Heart right ventricle (tissue), 16 donors: ENCODE results near the gene C4orf51. TPM values are rescaled to one million over a fixed set of nuclear protein-coding genes. Genes with fewer than 3 reads are reported as not detected.

Experiments used
- ATAC-seq, 8 donors: fragments of 200-7000 bp; cut with Tn5 transposase; one replicate each; pipeline ENCODE4 v1.9.1; 2020; ENCODE audit warnings: mild to moderate bottlenecking in 8 of 8, moderate library complexity in 8 of 8, moderate number of reproducible peaks in 1 of 8
- DNase-seq, 2 donors: peaks; one replicate each; pipeline ENCODE4 v3.0.0-alpha.2; 2020
- H3K27ac ChIP-seq, 10 donors: fragments of 200-600 bp; sonication (generic) in 2 of 10; one replicate each; pipeline versions ENCODE4 v1.5.0 to v1.8.0; 2020 to 2022; ENCODE audit warnings: mild to moderate bottlenecking in 3 of 10
- H3K27me3 ChIP-seq, 7 donors: fragments of 200-600 bp; one replicate each; pipeline ENCODE4 v1.8.0; 2021 to 2022; ENCODE audit warnings: mild to moderate bottlenecking in 2 of 7
- H3K36me3 ChIP-seq, 9 donors: fragments of 200-600 bp; sonication (generic) in 1 of 9; one replicate each; pipeline versions ENCODE4 v1.5.0 to v1.8.0; 2020 to 2022; ENCODE audit warnings: mild to moderate bottlenecking in 2 of 9
- H3K4me1 ChIP-seq, 9 donors: fragments of 200-600 bp; sonication (generic) in 1 of 9; one replicate each; pipeline versions ENCODE4 v1.5.0 to v1.8.0; 2020 to 2022; ENCODE audit warnings: mild to moderate bottlenecking in 4 of 9
- H3K4me3 ChIP-seq, 10 donors: fragments of 200-600 bp; sonication (generic) in 2 of 10; one replicate each; pipeline versions ENCODE4 v1.5.0 to v1.8.0; 2020 to 2022; ENCODE audit warnings: mild to moderate bottlenecking in 7 of 10, moderate library complexity in 2 of 10
- H3K9me3 ChIP-seq, 11 donors: fragments of 200-600 bp in 10 of 11; sonication (generic) in 2 of 11; one replicate each; pipeline versions ENCODE4 v1.5.0 to v1.8.0; 2013 to 2022; ENCODE audit warnings: mild to moderate bottlenecking in 2 of 11, control low read depth in 1 of 11, moderate library complexity in 1 of 11
- WGBS, 2 donors: extraction: QIAGEN DNeasy Blood & Tissue Kit; methylation state at CpG; one replicate each; pipeline ENCODE4 v1.1.7; 2013; ENCODE audit warnings: inconsistent platforms in 1 of 2; 5-methylcytosine and 5-hydroxymethylcytosine counted together
- intact Hi-C, 10 donors: fragments of 100-400 bp; cut with DNase I; formaldehyde crosslinking; loops; one replicate each; pipeline versions ENCODE4 v1.11.1 to v1.14.2; 2022
- polyA plus RNA-seq, 2 donors: library from polyadenylated mRNA; stranded (reverse); fragments of 200-250 nt; gene quantifications; one replicate each; pipeline ENCODE4 v1.2.3, GENCODE V29; 2013
- total RNA-seq, 10 donors: library from RNA; stranded (reverse); fragmentation: NEBNext Ultra II Directional in 3 of 10; extraction: Animal tissue kit (Norgen Biotek cat#: 25700) in 3 of 10; gene quantifications; one replicate each; pipeline versions ENCODE4 v1.2.1 to v1.2.4, GENCODE V29; 2021 to 2023
- TF ChIP-seq, protein P1 (sequence below), 9 donors: fragments of 200-600 bp; sonication (generic) in 2 of 9; IDR thresholded peaks; one replicate each; pipeline versions ENCODE4 v1.5.0 to v1.8.0; 2021 to 2022; ENCODE audit warnings: antibody characterized with exemption in 9 of 9, mild to moderate bottlenecking in 5 of 9, moderate library complexity in 1 of 9
- donor health status: Arrhythmogenic right ventricular cardiomyopathy.
- donor health status: ischemic (EF 13 %, LVEDD 7.1; RV severe dilation, severe dysfunction).
- donor health status: healthy with polysubstance abuse.
- donor health status: DM: no; HTN: yes; CAD: no.
- donor health status: DM: no; HTN: no; CAD: no.
- donor health status: ischemic (EF 25% LVEDD 6.9; RV normal size, moderate dysfunction).
- donor health status: ischemic (EF 25% LVEDD 5.7; RV mildly dilated, moderate dysfunction).
- donor health status: healthy.
- donor health status: DM: yes; HTN: yes; CAD: no.
- donor health status: Ischemic cardiomyopathy.
- donor health status: ischemic (EF 35%, LVEDD 5.7; RV mildly dilated, moderate dysfunction).
- donor health status: nonischemic (EF 11% LVEDD 7.7; RV severe dilation, severe dysfunction).
- donor health status: DM: yes; HTN: yes; CAD: no.
- donor health status: PGD.
- donor health status: ischemic (EF 29% LVEDD 5.4; RV normal size, mild dysfunction).
- donor health status: nonischemic (EF 23%, LVEDD 6.1; RV moderate dilation, normal function).

Gene C4orf51
- total and polyA plus RNA-seq, 12 donors = not detected

DNA sequence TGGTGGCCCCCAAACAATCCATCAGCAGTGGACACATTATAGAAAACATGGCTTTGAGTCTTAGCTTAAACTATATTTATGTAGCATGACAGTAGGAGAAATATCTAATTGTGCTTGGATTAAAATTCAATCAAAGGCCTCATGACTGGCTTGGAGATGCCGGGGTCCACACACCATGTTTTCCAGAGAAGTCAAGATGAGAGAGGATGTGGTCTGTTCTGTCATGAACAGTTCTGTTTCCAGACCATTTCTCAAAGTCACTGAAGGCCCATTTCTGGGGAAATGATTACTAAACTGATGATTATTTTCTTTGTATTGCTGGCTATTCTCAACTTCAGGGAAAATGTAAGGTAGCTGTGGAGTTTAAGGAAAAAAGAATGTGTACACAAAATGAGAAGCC, 76.3 kb downstream of the C4orf51 start:
- TF ChIP-seq, protein P1, sequence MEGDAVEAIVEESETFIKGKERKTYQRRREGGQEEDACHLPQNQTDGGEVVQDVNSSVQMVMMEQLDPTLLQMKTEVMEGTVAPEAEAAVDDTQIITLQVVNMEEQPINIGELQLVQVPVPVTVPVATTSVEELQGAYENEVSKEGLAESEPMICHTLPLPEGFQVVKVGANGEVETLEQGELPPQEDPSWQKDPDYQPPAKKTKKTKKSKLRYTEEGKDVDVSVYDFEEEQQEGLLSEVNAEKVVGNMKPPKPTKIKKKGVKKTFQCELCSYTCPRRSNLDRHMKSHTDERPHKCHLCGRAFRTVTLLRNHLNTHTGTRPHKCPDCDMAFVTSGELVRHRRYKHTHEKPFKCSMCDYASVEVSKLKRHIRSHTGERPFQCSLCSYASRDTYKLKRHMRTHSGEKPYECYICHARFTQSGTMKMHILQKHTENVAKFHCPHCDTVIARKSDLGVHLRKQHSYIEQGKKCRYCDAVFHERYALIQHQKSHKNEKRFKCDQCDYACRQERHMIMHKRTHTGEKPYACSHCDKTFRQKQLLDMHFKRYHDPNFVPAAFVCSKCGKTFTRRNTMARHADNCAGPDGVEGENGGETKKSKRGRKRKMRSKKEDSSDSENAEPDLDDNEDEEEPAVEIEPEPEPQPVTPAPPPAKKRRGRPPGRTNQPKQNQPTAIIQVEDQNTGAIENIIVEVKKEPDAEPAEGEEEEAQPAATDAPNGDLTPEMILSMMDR (IDR thresholded peaks at IDR 0.05) = no peak
- Histone ChIP-seq H3K9me3 (no peaks in the 10 kb centered on the region), H3K27ac (no peak overlapping the region), H3K4me1 (peaks cover 0 to 6% (median 0%) of the 10 kb centered on the region in 9 donors), H3K27me3 (no peaks in the 10 kb centered on the region), H3K4me3 (no peak overlapping the region), H3K36me3 (peaks cover 0 to 22% (median 8%) of the 10 kb centered on the region in 9 donors)
- intact Hi-C loops = no loop called here
- DNase-seq (no peak), ATAC-seq (no peak)
- 97% methylated on average over 1 of the region's 1 CpG for WGBS, 2 donors

DNA sequence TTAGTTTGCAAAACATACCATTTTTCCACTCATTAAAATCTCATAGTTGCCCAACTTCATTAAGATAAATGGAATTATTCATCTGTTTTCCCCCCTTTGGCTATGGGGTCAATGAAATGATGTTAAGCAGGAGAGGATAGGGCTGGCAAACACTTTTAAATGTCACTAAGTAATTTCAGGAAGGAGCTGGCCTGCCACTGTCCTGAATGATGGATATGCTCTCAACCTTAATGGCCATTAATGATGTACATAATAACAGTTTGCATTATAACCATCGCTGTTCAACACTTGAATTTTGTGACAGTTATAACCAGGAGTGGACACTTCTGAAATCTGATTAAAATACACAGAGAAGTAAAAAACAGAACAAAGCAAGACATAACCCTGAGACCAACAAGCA, 77.2 kb downstream of the C4orf51 start:
- H3K27ac ChIP-seq = no peak overlapping the region

DNA sequence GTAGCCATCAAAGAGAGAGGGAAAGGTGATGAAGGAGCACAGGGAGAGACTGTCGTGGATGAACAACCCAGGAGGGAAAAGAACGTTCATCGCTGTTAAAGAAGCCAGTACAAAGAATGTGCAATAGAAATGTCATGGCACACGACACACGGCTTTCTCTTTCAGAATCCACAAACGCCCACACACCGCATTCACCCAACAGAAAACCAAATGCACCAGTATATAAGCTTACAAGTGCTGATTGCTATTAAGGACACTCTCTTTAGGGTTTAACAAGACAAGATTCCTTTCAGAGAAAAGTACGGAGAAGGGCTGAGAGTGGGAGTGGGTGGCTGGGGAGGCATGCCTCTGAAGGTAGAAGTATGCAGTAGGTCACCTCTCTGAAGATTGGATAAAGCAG, 80.2 kb downstream of the C4orf51 start:
- 96 to 98% methylated on average over 8 of the region's 8 CpGs for WGBS, 2 donors
- TF ChIP-seq, protein P1 (IDR thresholded peaks at IDR 0.05) = no peak
- intact Hi-C loops = loop anchor here in 1 of 10 donors (10.0 kb wide), 1 partner anchor 115 kb away; no protein-coding TSS in a partner anchor
- no peak for ATAC-seq
- H3K27me3 ChIP-seq = no peaks in the 10 kb centered on the region
- peaks cover 0 to 53% (median 16%) of the 10 kb centered on the region in 9 donors for H3K36me3 ChIP-seq
- H3K9me3 ChIP-seq = no peaks in the 10 kb centered on the region
- DNase-seq = no peak
- no peak overlapping the region for H3K27ac ChIP-seq
- H3K4me1 ChIP-seq = peaks cover 0 to 6% (median 0%) of the 10 kb centered on the region in 9 donors
- H3K4me3 ChIP-seq = no peak overlapping the region

More for the DNA sequence above, 77.2 kb downstream of the C4orf51 start:
- no peak overlapping the region for H3K4me3 ChIP-seq
- ATAC-seq = no peak
- TF ChIP-seq, protein P1 (IDR thresholded peaks at IDR 0.05) = no peak
- no peaks in the 10 kb centered on the region for H3K27me3 ChIP-seq
- peaks cover 0 to 24% (median 8%) of the 10 kb centered on the region in 9 donors for H3K36me3 ChIP-seq
- H3K9me3 ChIP-seq = no peaks in the 10 kb centered on the region
- no peak for DNase-seq
- 93 to 96% methylated on average over 1 of the region's 1 CpG for WGBS, 2 donors
- intact Hi-C loops = no loop called here
- H3K4me1 ChIP-seq = peaks cover 0 to 6% (median 0%) of the 10 kb centered on the region in 9 donors

DNA sequence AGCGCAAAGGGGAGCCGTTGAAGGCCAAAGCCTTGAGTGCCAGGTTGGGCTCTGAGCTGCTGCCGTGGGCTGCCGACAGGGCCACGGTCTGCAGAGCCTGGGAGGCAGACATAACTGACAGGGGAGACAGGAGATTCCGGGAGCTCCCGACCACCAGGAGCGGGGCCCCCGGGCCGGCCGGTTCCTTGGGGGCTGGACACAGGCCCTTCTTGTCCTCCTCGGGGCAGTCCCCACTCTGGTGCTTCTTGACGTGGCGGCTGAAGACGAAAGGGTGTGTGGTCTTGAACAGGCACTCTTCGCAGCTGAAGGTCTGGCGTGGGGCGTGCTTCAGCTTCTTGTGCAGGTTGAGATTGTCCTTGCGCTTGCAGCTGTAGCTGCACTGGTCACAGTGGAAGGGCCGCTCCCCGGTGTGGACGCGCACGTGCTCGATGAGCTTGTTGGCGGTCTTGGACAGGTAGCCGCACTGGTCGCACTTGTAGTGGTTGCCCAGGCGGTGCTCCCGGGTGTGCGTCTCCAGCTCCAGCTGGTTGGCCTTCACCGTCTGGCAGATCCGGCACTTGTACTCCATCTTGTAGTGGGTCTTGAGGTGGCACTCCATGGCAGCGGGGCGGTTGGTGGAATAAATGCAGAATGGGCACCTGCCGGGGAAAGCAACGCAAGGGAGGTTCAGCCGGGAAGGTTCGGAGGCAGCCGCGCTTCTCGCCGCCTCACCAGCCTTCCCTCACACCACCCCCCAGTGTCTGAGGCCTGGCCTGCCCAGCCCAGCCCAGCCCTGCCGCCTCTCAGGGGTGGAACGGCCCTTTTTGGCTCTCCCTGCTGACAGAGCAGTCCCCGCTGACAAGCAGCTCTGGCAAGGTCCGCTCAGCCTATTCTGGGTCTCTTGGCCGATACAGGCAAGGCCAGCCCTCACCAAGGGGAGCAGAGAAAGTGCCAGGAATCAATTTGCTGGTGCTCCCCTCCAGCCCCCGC, 81.3 kb downstream of the C4orf51 start:
- no peak overlapping the region for H3K4me3 ChIP-seq
- H3K27me3 ChIP-seq = no peaks in the 10 kb centered on the region
- peak overlapping the region in 7 of 10 donors; percentile 46 to 75 (median 55) for H3K27ac ChIP-seq
- ATAC-seq (peak; percentile 93 to 99 (median 96)), DNase-seq (peak; percentile 58 to 68)
- peaks cover 0 to 64% (median 20%) of the 10 kb centered on the region in 9 donors for H3K36me3 ChIP-seq
- H3K9me3 ChIP-seq = no peaks in the 10 kb centered on the region
- 82 to 90% methylated on average over 49 of the region's 49 CpGs for WGBS, 2 donors
- peaks cover 0 to 5% (median 0%) of the 10 kb centered on the region in 9 donors for H3K4me1 ChIP-seq
- TF ChIP-seq, protein P1 (IDR thresholded peaks at IDR 0.05) = peak in 2 of 9 donors; percentile 11 to 21
- intact Hi-C loops = loop anchor here in 1 of 10 donors (10.0 kb wide), 1 partner anchor 116 kb away; no protein-coding TSS in a partner anchor
